Measurements from ENCODE around the gene COX11. TPM values are rescaled to one million over a fixed set of nuclear protein-coding genes. Genes with fewer than 3 reads are reported as not detected.

The COX11 gene
- total RNA-seq, 1 donor from 2014 or later = 46.5 TPM

DNA sequence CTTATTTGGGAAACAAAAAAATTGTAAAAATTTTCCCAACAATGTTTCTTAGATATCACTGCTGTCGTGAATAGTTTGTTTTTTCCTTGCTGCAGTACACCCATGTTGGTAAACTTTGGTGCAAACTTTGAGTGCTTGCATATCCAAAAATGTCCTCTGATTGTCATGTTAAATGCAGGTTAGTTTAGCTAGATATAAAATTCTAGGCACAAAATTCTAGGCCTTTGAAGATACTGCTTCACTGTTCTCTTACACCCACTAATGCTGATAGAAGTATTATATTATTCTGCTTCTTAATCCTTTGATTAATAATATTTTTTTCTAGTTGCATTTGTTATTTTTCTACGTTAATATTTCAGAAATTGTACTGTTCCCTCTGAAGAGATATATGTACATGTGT, 51.7 kb downstream of the COX11 start:
- ChIA-PET CTCF (no interaction called here), POLR2A (no interaction called here)
- H3K4me3 Mint-ChIP-seq = no peak overlapping the region
- no peaks in the 10 kb centered on the region for H3K27me3 Mint-ChIP-seq
- H3K36me3 Mint-ChIP-seq (ENCODE audit: low read depth) = no peaks in the 10 kb centered on the region
- TF ChIP-seq CTCF (IDR thresholded peaks at IDR 0.05) = no peak
- peaks cover 17% of the 10 kb centered on the region for H3K9me3 Mint-ChIP-seq
- ATAC-seq (ENCODE audit: low read depth) = no peak
- H3K4me1 Mint-ChIP-seq = no peaks in the 10 kb centered on the region
- H3K27ac Mint-ChIP-seq = no peak overlapping the region
- intact Hi-C loops (cut with micrococcal nuclease) = no loop called here
- no peak for DNase-seq

Other genes starting within 250 kb of the COX11 start
- not detected in 2 replicates for gene TOM1L1, start 67.8 kb downstream of the COX11 start, total RNA-seq
- 6.9 and 9.5 TPM in 2 replicates for gene STXBP4, start 111 bp upstream of the COX11 start, total RNA-seq

All from activated B cell treated with CpG ODN at 0.5 μM for 24 hours (primary cell).